Measurements from ENCODE around the gene NLRP1. TPM values are rescaled to one million over a fixed set of nuclear protein-coding genes. Genes with fewer than 3 reads are reported as not detected.

Gene NLRP1
- polyA plus RNA-seq, 3 donors = 13.2 to 388 (median 17.3) TPM

DNA sequence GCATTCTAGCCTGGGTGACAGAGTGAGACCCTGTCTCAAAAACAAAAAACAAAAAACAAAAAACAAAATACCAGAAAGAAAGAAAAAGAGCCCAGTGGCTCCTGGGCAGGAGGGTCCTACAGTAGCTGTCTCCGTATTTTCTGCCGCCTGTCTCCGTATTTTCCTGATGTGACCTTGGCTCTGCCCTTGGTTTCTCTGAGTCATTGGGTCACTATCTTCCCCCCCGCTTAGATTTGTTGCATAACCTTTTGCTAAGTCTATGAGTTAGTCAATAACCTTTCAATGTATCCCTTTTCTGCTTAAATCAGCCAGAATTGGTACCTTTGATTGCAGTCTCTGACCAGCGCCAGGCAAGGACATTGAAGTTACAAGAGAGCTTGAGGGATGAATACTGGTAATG lies 61.1 kb downstream of the NLRP1 start:
- peaks cover 0 to 4% (median 0%) of the 10 kb centered on the region in 3 donors for H3K27me3 Mint-ChIP-seq (ENCODE audit: low read depth in 3 of 3)
- Histone ChIP-seq H2AFZ (ENCODE audit: insufficient read depth, low read depth, low read length, poor library complexity, severe bottlenecking) (no peak overlapping the region), H3K36me3 (replicated peaks in 1 of 2; ENCODE audit: control insufficient read depth in 1 of 2, insufficient read depth in 2 of 2, low read length in 2 of 2) (peaks cover 82 to 90% of the 10 kb centered on the region in 2 donors), H3K79me2 (ENCODE audit: insufficient read depth, low read length) (no peaks in the 10 kb centered on the region), H3K4me2 (replicated peaks; ENCODE audit: extremely low read depth, low read length, poor library complexity, severe bottlenecking) (no peak overlapping the region), H3K4me1 (ENCODE audit: control insufficient read depth in 1 of 2, insufficient read depth in 2 of 2, low read length in 2 of 2) (no peaks in the 10 kb centered on the region), H3K9ac (ENCODE audit: insufficient read depth, low read length, poor library complexity, severe bottlenecking) (no peak overlapping the region), H3K27me3 (ENCODE audit: control insufficient read depth in 2 of 2, insufficient read depth in 2 of 2, low read length in 2 of 2) (no peaks in the 10 kb centered on the region), H3K4me3 (replicated peaks in 1 of 3; ENCODE audit: low read depth in 2 of 3, low read length in 3 of 3) (no peak overlapping the region), H3K27ac (ENCODE audit: low read depth in 1 of 2, low read length in 2 of 2) (no peak overlapping the region), H3K9me3 (replicated peaks in 1 of 2; ENCODE audit: control insufficient read depth in 1 of 2, insufficient read depth in 1 of 2, low read length in 2 of 2) (no peaks in the 10 kb centered on the region), H4K20me1 (ENCODE audit: insufficient read depth, low read length) (peaks cover 84% of the 10 kb centered on the region)
- no peaks in the 10 kb centered on the region for H3K4me1 Mint-ChIP-seq
- H3K27ac Mint-ChIP-seq = no peak overlapping the region
- intact Hi-C loops (cut with micrococcal nuclease) = no loop called here
- 100% methylated on average over 4 of the region's 5 CpGs for WGBS (ENCODE audit: insufficient coverage)
- no peak for DNase-seq
- TF ChIP-seq, protein P1, sequence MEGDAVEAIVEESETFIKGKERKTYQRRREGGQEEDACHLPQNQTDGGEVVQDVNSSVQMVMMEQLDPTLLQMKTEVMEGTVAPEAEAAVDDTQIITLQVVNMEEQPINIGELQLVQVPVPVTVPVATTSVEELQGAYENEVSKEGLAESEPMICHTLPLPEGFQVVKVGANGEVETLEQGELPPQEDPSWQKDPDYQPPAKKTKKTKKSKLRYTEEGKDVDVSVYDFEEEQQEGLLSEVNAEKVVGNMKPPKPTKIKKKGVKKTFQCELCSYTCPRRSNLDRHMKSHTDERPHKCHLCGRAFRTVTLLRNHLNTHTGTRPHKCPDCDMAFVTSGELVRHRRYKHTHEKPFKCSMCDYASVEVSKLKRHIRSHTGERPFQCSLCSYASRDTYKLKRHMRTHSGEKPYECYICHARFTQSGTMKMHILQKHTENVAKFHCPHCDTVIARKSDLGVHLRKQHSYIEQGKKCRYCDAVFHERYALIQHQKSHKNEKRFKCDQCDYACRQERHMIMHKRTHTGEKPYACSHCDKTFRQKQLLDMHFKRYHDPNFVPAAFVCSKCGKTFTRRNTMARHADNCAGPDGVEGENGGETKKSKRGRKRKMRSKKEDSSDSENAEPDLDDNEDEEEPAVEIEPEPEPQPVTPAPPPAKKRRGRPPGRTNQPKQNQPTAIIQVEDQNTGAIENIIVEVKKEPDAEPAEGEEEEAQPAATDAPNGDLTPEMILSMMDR (IDR thresholded peaks at IDR 0.05) = no peak
- no peaks in the 10 kb centered on the region for H3K9me3 Mint-ChIP-seq
- no peak overlapping the region for H3K4me3 Mint-ChIP-seq
- peaks cover 82 to 99% of the 10 kb centered on the region in 2 donors for H3K36me3 Mint-ChIP-seq

DNA sequence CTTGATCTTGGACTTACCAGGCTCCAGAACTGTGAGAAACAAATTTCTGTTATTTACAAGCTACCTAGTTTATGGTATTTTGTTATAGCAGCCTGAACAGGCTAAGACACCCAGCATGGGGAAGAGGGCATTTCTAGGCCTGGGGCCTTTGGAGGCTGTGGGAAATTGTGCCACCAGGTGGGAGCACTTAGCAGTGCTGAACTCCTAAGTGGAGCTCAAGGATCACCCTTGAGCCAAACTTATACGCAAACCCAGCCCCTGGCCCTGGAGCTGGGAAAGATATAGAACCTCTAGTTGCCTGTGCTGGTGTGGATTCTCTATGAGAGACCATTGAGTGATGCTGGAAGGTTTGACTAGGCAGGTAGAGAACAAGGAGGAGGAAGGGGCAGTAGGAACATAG lies 61.8 kb downstream of the NLRP1 start:
- Histone ChIP-seq H3K27me3 (ENCODE audit: control insufficient read depth in 2 of 2, insufficient read depth in 2 of 2, low read length in 2 of 2) (no peaks in the 10 kb centered on the region), H2AFZ (ENCODE audit: insufficient read depth, low read depth, low read length, poor library complexity, severe bottlenecking) (no peak overlapping the region), H3K79me2 (ENCODE audit: insufficient read depth, low read length) (no peaks in the 10 kb centered on the region), H3K4me3 (replicated peaks in 1 of 3; ENCODE audit: low read depth in 2 of 3, low read length in 3 of 3) (no peak overlapping the region), H3K4me1 (ENCODE audit: control insufficient read depth in 1 of 2, insufficient read depth in 2 of 2, low read length in 2 of 2) (no peaks in the 10 kb centered on the region), H3K4me2 (replicated peaks; ENCODE audit: extremely low read depth, low read length, poor library complexity, severe bottlenecking) (no peak overlapping the region), H3K9me3 (replicated peaks in 1 of 2; ENCODE audit: control insufficient read depth in 1 of 2, insufficient read depth in 1 of 2, low read length in 2 of 2) (no peaks in the 10 kb centered on the region), H3K9ac (ENCODE audit: insufficient read depth, low read length, poor library complexity, severe bottlenecking) (no peak overlapping the region), H3K27ac (ENCODE audit: low read depth in 1 of 2, low read length in 2 of 2) (no peak overlapping the region), H4K20me1 (ENCODE audit: insufficient read depth, low read length) (peaks cover 82% of the 10 kb centered on the region), H3K36me3 (replicated peaks in 1 of 2; ENCODE audit: control insufficient read depth in 1 of 2, insufficient read depth in 2 of 2, low read length in 2 of 2) (peaks cover 82 to 90% of the 10 kb centered on the region in 2 donors)
- Mint-ChIP-seq H3K4me1 (no peaks in the 10 kb centered on the region), H3K4me3 (no peak overlapping the region), H3K9me3 (no peaks in the 10 kb centered on the region), H3K27ac (no peak overlapping the region), H3K27me3 (ENCODE audit: low read depth in 3 of 3) (peaks cover 0 to 4% (median 0%) of the 10 kb centered on the region in 3 donors), H3K36me3 (peaks cover 82 to 99% of the 10 kb centered on the region in 2 donors)
- WGBS (ENCODE audit: insufficient coverage) = 100% methylated on average over 1 of the region's 1 CpG
- TF ChIP-seq, protein P1 (IDR thresholded peaks at IDR 0.05) = no peak
- intact Hi-C loops (cut with micrococcal nuclease) = no loop called here
- no peak for DNase-seq

Data from CD14-positive monocyte (primary cell).